ENCODE data around the gene CDK14. TPM values are rescaled to one million over a fixed set of nuclear protein-coding genes. Genes with fewer than 3 reads are reported as not detected.

CDK14 gene
- total and polyA plus RNA-seq, 2 donors (not counting 1 experiment from before 2014, with no cell fraction given) = 42.1 to 167 TPM

- WGBS (ENCODE audit: insufficient coverage) = no CpG with 5 or more reads among the region's 3 CpGs
- peaks cover 27% of the 10 kb centered on the region for H3K4me1 Mint-ChIP-seq
These were observed 471.1 kb downstream of the CDK14 start for GRCh38 chr7:91067242-91067641.

More at GRCh38 chr7:91067242-91067641, 471.1 kb downstream of the CDK14 start:
- H3K4me2 ChIP-seq (replicated peaks; ENCODE audit: low read depth, low read length, poor library complexity, severe bottlenecking) = no peak overlapping the region
- H3K9me3 Mint-ChIP-seq (ENCODE audit: insufficient read depth) = no peaks in the 10 kb centered on the region
- intact Hi-C loops (cut with micrococcal nuclease) = no loop called here
- H3K9ac ChIP-seq (ENCODE audit: low read length) = no peak overlapping the region
- H3K79me2 ChIP-seq (ENCODE audit: control insufficient read depth, insufficient read depth, low read length) = no peaks in the 10 kb centered on the region
- H3K4me3 ChIP-seq (ENCODE audit: control extremely low read depth in 1 of 5, extremely low read depth in 1 of 5, insufficient read depth in 1 of 5, low read depth in 2 of 5, low read length in 4 of 5) = no peak overlapping the region
- H3K27ac ChIP-seq (ENCODE audit: low read length in 2 of 2) = no peak overlapping the region
- H3K27ac Mint-ChIP-seq = no peak overlapping the region
- ATAC-seq (ENCODE audit: low read depth) = no peak
- peaks cover 6 to 15% of the 10 kb centered on the region in 2 experiments for H3K36me3 ChIP-seq (replicated peaks in 1 of 2; ENCODE audit: control extremely low read depth in 1 of 2, control insufficient read depth in 1 of 2, extremely low read depth in 1 of 2, insufficient read depth in 2 of 2, low read length in 1 of 2)
- DNase-seq = no peak
- no peaks in the 10 kb centered on the region for H3K4me1 ChIP-seq (ENCODE audit: control insufficient read depth in 2 of 2, insufficient read depth in 2 of 2, low read length in 2 of 2)
- ChIA-PET POLR2A (no interaction called here), CTCF (interaction anchor here (1.0 to 2.5 kb wide), 2 partner anchors 23 to 612 kb away, joined by 3 to 5 read pairs; no protein-coding TSS in a partner anchor)
- peaks cover 0 to 4% (median 0%) of the 10 kb centered on the region in 3 donors for H3K9me3 ChIP-seq (ENCODE audit: control extremely low read depth in 1 of 3, control insufficient read depth in 2 of 3, insufficient read depth in 1 of 3, low read length in 2 of 3)
- no peaks in the 10 kb centered on the region for H4K20me1 ChIP-seq (ENCODE audit: control insufficient read depth, insufficient read depth, low read length, poor library complexity, severe bottlenecking)
- no peak for TF ChIP-seq EZH2 (IDR thresholded peaks at IDR 0.05; ENCODE audit: borderline replicate concordance, insufficient read depth, low read depth, low read length, poor library complexity, severe bottlenecking)
- TF ChIP-seq CTCF (IDR thresholded peaks at IDR 0.05) = no peak
- no peaks in the 10 kb centered on the region for H3K27me3 Mint-ChIP-seq
- no peak overlapping the region for H2AFZ ChIP-seq (ENCODE audit: insufficient read depth, low read depth, low read length, poor library complexity, severe bottlenecking)
- H3K27me3 ChIP-seq (replicated peaks in 1 of 4; ENCODE audit: control extremely low read depth in 1 of 4, control insufficient read depth in 3 of 4, insufficient read depth in 4 of 4, low read length in 3 of 4) = no peaks in the 10 kb centered on the region
- H3K4me3 Mint-ChIP-seq = no peak overlapping the region
